HepG2 (cell line): ENCODE data around the gene ZNF554. TPM values are rescaled to one million over a fixed set of nuclear protein-coding genes. Genes with fewer than 3 reads are reported as not detected.

Source experiments
- BCL3 ChIP-seq: sonication (generic); formaldehyde crosslinking; IDR thresholded peaks from 2 replicates; pipeline ENCODE4 v1.5.1; 2020; ENCODE audit warnings: mild to moderate bottlenecking, missing genetic modification reagents, moderate library complexity
- CBX5 ChIP-seq: sonication (generic); formaldehyde crosslinking; IDR thresholded peaks from 2 replicates; pipeline ENCODE4 v1.4.0; 2020; ENCODE audit warnings: missing genetic modification reagents, borderline replicate concordance
- CREM ChIP-seq, 2 experiments: sonication (generic) in 1 of 2; formaldehyde crosslinking in 1 of 2; IDR thresholded peaks; 2 replicates each; pipeline versions ENCODE4 v1.4.0 to v1.6.1; 2016 to 2020; ENCODE audit warnings: antibody characterized with exemption in 1 of 2, mild to moderate bottlenecking in 1 of 2, missing genetic modification reagents in 1 of 2
- EHMT2 ChIP-seq: fragments of 200-600 bp; sonication (generic); IDR thresholded peaks from 2 replicates; pipeline ENCODE4 v1.7.0; 2017; ENCODE audit warnings: antibody characterized with exemption, low read depth, low read length, borderline replicate concordance
- FOXA1 ChIP-seq, 2 experiments: fragments of 450-650 bp in 1 of 2; sonication (generic) in 1 of 2; formaldehyde crosslinking in 1 of 2; IDR thresholded peaks; 2 replicates each; pipeline versions ENCODE4 v1.4.0 to v1.6.1; 2016 to 2020; ENCODE audit warnings: missing genetic modification reagents in 1 of 2
- GABPB1 ChIP-seq: IDR thresholded peaks from 2 replicates; pipeline ENCODE4 v1.6.1; 2016; ENCODE audit warnings: mild to moderate bottlenecking, missing genetic modification reagents, moderate library complexity, missing compliant biosample characterization
- HIVEP1 ChIP-seq: sonication (generic); formaldehyde crosslinking; IDR thresholded peaks from 2 replicates; pipeline ENCODE4 v1.4.0; 2020; ENCODE audit warnings: mild to moderate bottlenecking, missing genetic modification reagents
- HMGXB4 ChIP-seq, 2 experiments: sonication (generic) in 1 of 2; formaldehyde crosslinking in 1 of 2; IDR thresholded peaks; 2 replicates each; pipeline versions ENCODE4 v1.4.0 to v1.6.1; 2018 to 2020; ENCODE audit warnings: missing genetic modification reagents in 2 of 2, borderline replicate concordance in 1 of 2, low read depth in 1 of 2, mild to moderate bottlenecking in 1 of 2, missing biosample characterization in 1 of 2
- HNRNPL ChIP-seq: fragments of 200-400 bp; formaldehyde crosslinking; IDR thresholded peaks from 2 replicates; pipeline ENCODE4 v1.6.1; 2017; ENCODE audit warnings: mild to moderate bottlenecking, low read depth, low read length
- IRX3 ChIP-seq: sonication (generic); formaldehyde crosslinking; IDR thresholded peaks from 2 replicates; pipeline ENCODE4 v1.8.1; 2023; ENCODE audit warnings: mild to moderate bottlenecking, low read depth, missing genetic modification reagents, borderline replicate concordance
- MTF2 ChIP-seq: sonication (generic); formaldehyde crosslinking; IDR thresholded peaks from 2 replicates; pipeline ENCODE4 v1.5.0; 2020; ENCODE audit warnings: missing genetic modification reagents, borderline replicate concordance
- NRL ChIP-seq: sonication (generic); formaldehyde crosslinking; IDR thresholded peaks from 2 replicates; pipeline ENCODE4 v1.5.0; 2020; ENCODE audit warnings: missing genetic modification reagents, mild to moderate bottlenecking, moderate library complexity, borderline replicate concordance
- PRMT3 ChIP-seq: sonication (generic); formaldehyde crosslinking; IDR thresholded peaks from 2 replicates; pipeline ENCODE4 v1.8.1; 2022; ENCODE audit warnings: low read depth, mild to moderate bottlenecking, moderate library complexity, missing genetic modification reagents, borderline replicate concordance
- PRPF4 ChIP-seq: fragments of 200-400 bp; formaldehyde crosslinking; IDR thresholded peaks from 2 replicates; pipeline ENCODE4 v1.6.1; 2016; ENCODE audit warnings: low read length, low read depth; ENCODE audit not compliant: poor library complexity, severe bottlenecking
- SCMH1 ChIP-seq: sonication (generic); formaldehyde crosslinking; IDR thresholded peaks from 2 replicates; pipeline ENCODE4 v1.9.0; 2021; ENCODE audit warnings: missing genetic modification reagents, mild to moderate bottlenecking, borderline replicate concordance
- TCF7 ChIP-seq: sonication (generic); IDR thresholded peaks from 2 replicates; pipeline ENCODE4 v1.6.1; 2016; ENCODE audit warnings: antibody characterized with exemption, low read depth
- TCF7L2 ChIP-seq: IDR thresholded peaks from 2 replicates; pipeline ENCODE4 v1.6.1; 2011; ENCODE audit warnings: mild to moderate bottlenecking, low read depth, low read length, moderate library complexity
- WIZ ChIP-seq: sonication (generic); formaldehyde crosslinking; IDR thresholded peaks from 2 replicates; pipeline ENCODE4 v1.5.1; 2020; ENCODE audit warnings: mild to moderate bottlenecking, missing genetic modification reagents
- ZBTB34 ChIP-seq: sonication (generic); formaldehyde crosslinking; IDR thresholded peaks from 2 replicates; pipeline ENCODE4 v1.8.0; 2022; ENCODE audit warnings: mild to moderate bottlenecking, missing genetic modification reagents
- ZMAT5 ChIP-seq: sonication (generic); formaldehyde crosslinking; IDR thresholded peaks from 2 replicates; pipeline ENCODE4 v1.5.0; 2020; ENCODE audit warnings: mild to moderate bottlenecking, low read depth, missing genetic modification reagents, borderline replicate concordance
- ZNF10 ChIP-seq: sonication (generic); formaldehyde crosslinking; IDR thresholded peaks from 2 replicates; pipeline ENCODE4 v1.4.0; 2020; ENCODE audit warnings: mild to moderate bottlenecking, low read depth, missing genetic modification reagents, borderline replicate concordance
- ZNF430 ChIP-seq: sonication (generic); formaldehyde crosslinking; IDR thresholded peaks from 2 replicates; pipeline ENCODE4 v1.9.0; 2021; ENCODE audit warnings: mild to moderate bottlenecking, missing genetic modification reagents
- ZNF616 ChIP-seq: sonication (generic); formaldehyde crosslinking; IDR thresholded peaks from 2 replicates; pipeline ENCODE4 v1.5.0; 2020; ENCODE audit warnings: low read depth, mild to moderate bottlenecking, missing genetic modification reagents
- ZNF768 ChIP-seq: sonication (generic); formaldehyde crosslinking; IDR thresholded peaks from 2 replicates; pipeline ENCODE4 v1.4.0; 2020; ENCODE audit warnings: missing genetic modification reagents
- ZNF841 ChIP-seq: sonication (generic); formaldehyde crosslinking; IDR thresholded peaks from 2 replicates; pipeline ENCODE4 v1.8.1; 2023; ENCODE audit warnings: missing genetic modification reagents, borderline replicate concordance
- polyA plus RNA-seq, 8 experiments: library from polyadenylated mRNA; depleted of rRNA in 3 of 8; stranded (reverse) in 7 of 8; unstranded in 1 of 8; fragments of >200 nt; fragmentation: Illumina TruSeq in 4 of 8; extraction: Trizol in 4 of 8; gene quantifications; 2 replicates each; pipeline versions ENCODE4 v1.2.1 to v1.2.3, GENCODE V29; 2011 to 2016; ENCODE audit warnings: low read depth in 4 of 8, missing spikeins in 1 of 8, mixed read lengths in 1 of 8; ENCODE audit not compliant: insufficient read depth in 1 of 8
- total RNA-seq, 5 experiments: library from RNA; depleted of rRNA; stranded (reverse); fragments of >200 nt; fragmentation: Illumina TruSeq; extraction: Trizol; gene quantifications; 2 replicates each; pipeline ENCODE4 v1.2.3, GENCODE V29; 2016; ENCODE audit warnings: low read depth in 1 of 5

The ZNF554 gene
- total and polyA plus RNA-seq, 2 of the 13 experiments (the other 11 are each of a cell fraction or from before 2014, with no cell fraction given), result 2.2 to 2.7 TPM

- no peak for TF ChIP-seq CBX5 (CRISPR knock-in tag)
- TF ChIP-seq PRMT3 (CRISPR knock-in tag), result no peak
- no peak for TF ChIP-seq TCF7L2
- no peak; the same call in none of the 2 replicates for TF ChIP-seq ZNF430 (CRISPR knock-in tag)
- TF ChIP-seq TCF7, result no peak
- no peak for TF ChIP-seq FOXA1 (IDR thresholded peaks at IDR 0.05)
- no peak for TF ChIP-seq FOXA1 (CRISPR knock-in tag; IDR thresholded peaks at IDR 0.05)
- no peak for TF ChIP-seq ZMAT5
- TF ChIP-seq ZNF10 (CRISPR knock-in tag), result no peak
- no peak for TF ChIP-seq HMGXB4 (CRISPR knock-in tag; IDR thresholded peaks at IDR 0.05; ENCODE audit: borderline replicate concordance in 1 of 2, low read depth in 1 of 2)
- TF ChIP-seq EHMT2, result no peak
- TF ChIP-seq IRX3 (CRISPR knock-in tag), result no peak
- no peak for TF ChIP-seq BCL3 (CRISPR knock-in tag)
- TF ChIP-seq NRL (CRISPR knock-in tag), result no peak
- no peak for TF ChIP-seq HIVEP1 (CRISPR knock-in tag)
- no peak for TF ChIP-seq ZNF841 (CRISPR knock-in tag)
- TF ChIP-seq GABPB1, result no peak
- TF ChIP-seq ZBTB34 (CRISPR knock-in tag), result no peak
- no peak for TF ChIP-seq SCMH1 (CRISPR knock-in tag)
- TF ChIP-seq HNRNPL, result 0 out of 2 replicates have a peak, but pooled peaks have one; percentile 65
- no peak for TF ChIP-seq MTF2
- TF ChIP-seq CREM (IDR thresholded peaks at IDR 0.05), result no peak
- TF ChIP-seq CREM (CRISPR knock-in tag; IDR thresholded peaks at IDR 0.05), result no peak
- TF ChIP-seq ZNF768, result no peak
- no peak for TF ChIP-seq WIZ (CRISPR knock-in tag)
- no peak for TF ChIP-seq ZNF616 (CRISPR knock-in tag)
- no peak for TF ChIP-seq PRPF4
These were observed 539 bp downstream of the ZNF554 start (continued) for GRCh38 chr19:2820112-2820702.
